GM19238 (cell line): ENCODE measurements around the gene TSPAN32.
A peak's percentile ranks its signal among the peaks of the same experiment; 100 is the strongest.

Experiments
- DNase-seq: peaks from one replicate; pipeline ENCODE4 v3.0.0; 2011; ENCODE audit warnings: low spot score; ENCODE audit not compliant: insufficient read length

TSPAN32 gene

DNA sequence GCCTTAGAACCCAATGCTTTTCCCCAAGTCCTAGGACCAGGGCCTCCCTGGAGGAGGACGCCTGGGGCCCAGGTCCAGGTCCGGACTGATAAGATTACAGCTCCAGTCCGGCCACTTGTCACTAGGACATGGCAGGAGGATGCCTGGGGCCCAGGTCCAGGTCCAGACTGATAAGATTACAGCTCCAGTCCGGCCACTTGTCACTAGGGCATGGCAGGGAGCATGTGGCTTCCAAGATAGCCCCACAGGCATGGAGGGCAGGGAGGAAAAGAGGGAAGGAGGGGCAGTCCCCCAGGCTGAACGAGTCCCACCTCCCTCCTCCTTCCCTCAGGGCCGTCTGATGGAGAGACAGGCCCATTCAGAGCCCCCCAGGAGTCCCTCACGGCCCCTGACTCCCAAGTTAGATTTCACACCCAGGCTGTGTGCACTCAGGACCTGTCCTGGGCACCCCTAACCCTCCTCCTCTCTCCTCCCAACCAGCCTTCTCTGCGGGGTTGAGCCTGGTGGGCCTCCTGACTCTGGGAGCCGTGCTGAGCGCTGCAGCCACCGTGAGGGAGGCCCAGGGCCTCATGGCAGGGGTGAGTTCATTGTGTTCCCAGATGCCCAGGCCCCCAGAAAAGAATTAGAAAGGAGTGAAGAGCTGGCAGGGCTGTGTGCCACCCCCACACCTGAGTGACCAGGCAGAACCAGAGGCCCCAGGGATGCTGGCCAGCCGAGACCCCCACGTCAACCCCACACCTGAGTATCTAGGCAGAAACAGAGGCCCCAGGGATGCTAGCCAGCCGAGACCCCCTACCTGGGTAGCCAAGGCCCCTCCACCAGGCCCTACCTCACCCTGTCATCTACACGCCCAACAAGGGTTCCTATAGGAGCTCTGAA, 2.1 kb downstream of the TSPAN32 start:
- no peak for DNase-seq

DNA sequence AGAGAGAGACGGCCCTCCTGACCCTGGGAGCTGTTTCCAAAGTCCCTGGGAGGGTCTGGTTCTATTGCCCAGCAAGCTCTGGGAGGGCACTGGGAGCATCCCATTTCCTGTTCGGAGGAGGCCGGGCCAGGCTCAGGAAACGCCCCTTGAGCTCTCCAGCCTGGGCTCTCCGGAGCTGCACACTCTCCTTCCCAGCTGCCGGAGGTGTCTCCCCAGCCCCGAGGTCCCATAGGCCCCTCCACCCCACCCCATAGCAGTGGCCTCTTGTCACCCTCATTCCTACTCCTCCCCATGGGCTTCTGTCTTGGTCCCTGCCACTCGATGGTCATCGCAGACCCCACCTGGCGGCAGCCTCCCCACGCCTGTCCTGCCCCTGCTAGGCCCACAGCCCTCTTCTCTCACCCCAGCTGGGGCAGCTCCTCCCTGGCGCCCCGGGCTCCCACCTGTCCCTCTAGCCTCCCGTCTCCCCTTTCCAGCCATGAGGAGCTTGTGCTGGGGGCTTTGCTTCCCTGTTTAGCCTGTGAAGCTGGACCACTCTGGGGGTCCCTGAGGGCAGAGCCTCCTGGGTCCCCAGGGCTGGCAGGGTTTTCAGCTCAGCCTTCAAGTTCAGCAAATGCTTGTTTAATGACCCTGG, 2.8 kb downstream of the TSPAN32 start:
- no peak for DNase-seq

DNA sequence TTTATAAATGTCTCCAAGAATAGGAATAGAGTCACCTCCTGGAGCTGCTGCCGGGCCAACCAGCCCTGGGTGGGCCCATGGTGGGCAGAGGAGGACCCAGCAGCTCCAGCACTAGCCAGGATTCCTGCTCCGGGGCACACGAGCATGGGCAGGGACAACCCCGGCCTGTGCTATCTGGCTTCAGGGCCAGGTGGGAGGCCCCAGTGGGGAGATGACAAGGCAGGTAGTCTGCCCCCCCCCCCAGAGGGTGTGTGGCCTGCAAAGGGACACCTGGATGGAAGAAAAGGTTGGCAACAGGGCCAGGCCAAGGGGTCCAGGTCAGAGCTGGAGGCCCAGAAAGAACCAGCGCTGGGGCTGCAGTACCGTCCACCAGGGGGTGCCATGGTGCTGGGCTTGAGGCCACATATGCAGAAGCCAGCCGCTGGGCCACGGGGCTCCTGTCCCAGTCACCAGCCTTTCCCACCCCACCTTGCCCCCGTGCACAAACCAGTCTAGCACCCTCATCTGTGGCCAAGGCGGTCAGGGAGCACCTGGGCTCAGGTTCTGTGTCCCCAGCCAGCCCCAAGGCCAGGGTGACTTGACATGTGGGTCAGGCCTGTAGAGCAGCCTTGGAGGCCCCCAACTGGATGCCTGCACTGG, 3.4 kb downstream of the TSPAN32 start:
- peak; percentile 77 for DNase-seq

DNA sequence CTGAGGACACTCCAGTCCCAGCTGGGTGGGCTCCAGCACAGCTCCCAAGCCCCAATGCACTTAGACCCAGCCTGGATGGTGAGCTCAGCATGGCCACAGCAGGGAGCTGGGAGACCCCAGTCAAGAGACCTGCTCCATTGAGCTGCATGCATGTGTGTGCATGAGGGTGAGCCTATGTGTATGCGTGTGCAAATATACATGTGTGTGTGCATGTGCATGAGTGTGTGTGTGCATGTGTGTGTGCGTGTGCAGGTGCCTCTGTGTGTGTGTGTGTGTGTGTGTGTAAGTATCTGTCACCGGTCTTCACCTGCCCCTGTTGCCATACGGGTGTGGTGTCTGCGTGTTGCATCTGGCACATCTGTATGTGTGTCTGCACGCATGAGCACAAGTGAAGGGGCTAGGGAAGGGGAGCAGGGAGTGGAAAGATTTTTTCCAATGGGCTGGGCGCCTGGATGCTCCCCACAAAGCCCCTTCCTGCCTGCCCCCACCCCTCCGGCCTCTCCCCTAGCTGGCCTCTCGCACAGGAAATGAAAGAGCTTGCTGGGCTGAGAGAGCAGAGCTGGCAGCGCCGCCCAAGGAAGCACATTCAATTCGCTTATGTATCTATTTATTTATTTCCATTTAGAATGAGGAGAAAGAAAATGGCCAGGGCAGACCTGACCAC, 4.1 kb downstream of the TSPAN32 start:
- no peak for DNase-seq

DNA sequence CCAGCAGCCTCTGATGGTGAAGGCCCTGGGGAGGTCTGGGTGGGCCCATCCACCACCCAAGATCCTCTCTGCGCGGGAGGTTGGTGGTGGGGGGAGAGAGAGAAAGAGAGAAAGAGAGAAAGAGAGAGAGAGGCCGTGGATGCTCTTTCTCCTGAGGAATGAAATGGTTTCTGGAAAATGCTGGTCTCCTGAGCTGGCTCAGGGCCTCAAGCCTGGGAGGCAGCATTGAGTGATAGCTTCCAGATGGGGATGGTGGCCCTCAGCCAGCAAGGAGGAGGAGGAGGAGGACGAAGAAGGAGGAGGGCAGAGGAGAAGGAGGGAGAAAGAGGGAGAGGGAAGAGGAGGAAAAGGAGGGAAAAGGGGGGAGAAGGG, 4.6 kb downstream of the TSPAN32 start:
- DNase-seq, result no peak

DNA sequence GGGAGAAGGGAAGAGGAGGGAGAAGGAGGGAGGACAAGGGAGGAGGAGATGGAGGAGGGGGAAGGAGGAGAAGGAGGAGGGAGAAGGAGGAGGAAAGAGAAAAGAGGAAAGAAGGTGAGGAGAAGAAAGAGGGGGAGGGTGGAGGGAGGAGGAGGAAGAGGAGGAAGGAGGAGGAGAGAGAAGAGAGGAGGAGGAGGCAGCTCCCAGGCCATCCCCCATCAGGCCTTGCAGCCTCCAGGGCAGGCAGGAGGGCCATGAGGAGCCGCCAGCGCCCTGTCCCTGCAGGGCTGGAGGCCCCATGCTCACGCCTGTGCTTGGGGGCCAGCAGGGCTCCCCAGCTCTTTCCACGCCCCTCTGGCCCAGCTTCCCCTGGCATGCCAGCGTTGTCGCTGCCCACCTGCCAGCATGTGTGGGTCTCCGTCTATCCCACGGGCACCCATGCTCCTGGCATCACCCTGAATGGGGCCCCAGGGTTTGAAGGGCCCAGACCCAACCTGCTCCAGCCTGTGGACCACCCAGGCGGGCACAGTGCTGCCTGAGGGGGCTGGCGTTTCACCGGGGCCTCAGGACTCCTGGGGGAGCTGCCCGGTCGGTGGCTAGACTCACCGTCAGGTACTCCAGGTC, 5.2 kb downstream of the TSPAN32 start:
- no peak for DNase-seq

DNA sequence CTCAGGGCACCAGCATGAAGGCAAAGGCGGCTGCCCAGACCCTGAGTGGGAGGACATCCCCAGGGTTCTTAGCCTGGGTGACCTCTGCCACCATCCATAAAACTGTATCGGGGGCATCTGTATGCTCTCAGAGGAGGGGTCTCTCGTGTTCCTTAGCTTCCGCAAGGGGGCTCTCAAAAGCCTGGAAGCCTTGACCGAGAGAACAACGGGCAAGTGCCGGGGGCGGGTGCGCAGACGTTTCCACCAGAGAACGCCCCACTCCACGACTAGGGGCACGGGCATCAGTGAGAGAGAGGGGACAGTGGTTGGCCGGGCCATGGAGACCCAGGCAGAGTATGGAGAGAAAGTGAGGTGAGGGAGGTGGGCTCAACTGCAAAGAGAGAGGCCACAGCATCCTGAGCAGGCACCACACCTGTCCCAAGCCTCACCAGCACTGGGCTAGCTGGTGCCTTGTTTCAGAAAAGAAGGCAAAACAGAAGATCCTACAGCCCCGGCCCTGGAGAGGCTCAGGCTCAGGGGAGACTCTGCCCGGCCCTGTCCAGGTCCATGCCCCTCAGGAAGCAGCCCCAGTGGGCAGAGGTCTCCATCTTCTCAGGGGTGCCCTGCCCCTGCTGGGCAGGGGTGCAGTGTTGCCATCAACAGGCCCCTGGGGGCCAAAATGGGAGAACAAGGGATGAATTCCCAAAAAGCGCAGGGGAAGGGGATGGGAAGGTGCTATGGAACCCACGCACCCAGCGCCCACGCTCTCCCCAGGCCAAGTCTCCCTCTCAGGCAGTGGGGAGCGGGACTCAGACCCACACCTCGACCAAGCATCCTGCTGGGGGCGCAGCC, 5.9 kb downstream of the TSPAN32 start:
- no peak for DNase-seq

DNA sequence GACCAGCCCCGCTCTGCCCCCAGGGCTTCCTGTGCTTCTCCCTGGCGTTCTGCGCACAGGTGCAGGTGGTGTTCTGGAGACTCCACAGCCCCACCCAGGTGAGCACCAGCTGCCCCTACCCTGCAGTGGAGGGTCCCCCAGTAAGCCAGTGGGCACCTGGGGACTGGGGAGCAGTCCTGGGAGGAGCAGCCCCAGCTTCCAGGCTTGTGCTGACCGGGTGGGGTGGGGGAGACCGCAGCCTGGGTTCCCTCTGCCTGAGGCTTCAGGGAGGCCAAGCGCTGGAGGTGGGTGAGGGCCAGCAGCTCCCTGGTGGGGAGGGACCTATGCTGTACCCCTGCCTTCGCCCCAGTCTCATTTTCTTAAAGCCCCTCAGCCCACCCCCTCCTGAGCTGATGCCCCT, 6.9 kb downstream of the TSPAN32 start:
- DNase-seq, result no peak

DNA sequence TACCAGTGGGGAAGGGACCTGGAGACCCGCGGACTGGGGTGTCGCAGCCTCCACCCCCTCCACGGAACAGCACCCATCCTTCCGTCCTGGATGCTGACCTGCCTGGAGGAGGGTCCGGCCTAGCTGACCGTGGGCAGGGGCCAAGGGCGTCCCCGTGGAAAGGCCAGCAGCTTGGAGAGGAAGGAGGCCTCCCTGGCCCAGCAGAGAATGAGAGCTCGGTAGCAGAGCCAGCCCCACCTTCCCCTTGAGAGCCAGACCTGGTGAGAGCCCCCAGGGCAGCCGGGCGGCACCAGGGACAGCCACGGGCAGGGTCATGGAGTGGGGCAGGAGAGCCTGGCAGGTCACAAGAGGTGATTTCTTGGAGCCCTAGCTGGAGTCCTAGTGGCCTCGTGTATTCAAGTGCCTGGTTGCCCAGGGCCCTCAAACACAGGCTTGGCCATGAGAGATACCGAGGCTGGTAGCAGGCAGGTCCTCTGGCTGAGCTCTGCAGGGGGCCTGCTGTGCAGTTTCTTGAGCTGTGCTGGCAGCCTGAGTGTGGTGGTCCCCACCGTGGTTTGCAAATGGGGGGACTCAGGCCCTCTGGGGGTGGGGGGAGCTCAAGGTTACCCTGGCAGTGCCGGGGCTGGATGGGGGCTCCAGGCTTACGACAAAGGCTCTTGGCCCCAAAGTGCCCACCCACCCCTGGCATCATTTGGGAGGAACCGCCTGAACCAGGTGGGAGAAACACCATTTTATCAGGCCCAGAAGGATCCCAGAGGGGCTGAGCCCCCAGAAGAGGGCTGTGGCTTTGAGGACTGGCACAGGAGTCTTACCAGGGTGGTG, 7.6 kb downstream of the TSPAN32 start:
- DNase-seq, result no peak

DNA sequence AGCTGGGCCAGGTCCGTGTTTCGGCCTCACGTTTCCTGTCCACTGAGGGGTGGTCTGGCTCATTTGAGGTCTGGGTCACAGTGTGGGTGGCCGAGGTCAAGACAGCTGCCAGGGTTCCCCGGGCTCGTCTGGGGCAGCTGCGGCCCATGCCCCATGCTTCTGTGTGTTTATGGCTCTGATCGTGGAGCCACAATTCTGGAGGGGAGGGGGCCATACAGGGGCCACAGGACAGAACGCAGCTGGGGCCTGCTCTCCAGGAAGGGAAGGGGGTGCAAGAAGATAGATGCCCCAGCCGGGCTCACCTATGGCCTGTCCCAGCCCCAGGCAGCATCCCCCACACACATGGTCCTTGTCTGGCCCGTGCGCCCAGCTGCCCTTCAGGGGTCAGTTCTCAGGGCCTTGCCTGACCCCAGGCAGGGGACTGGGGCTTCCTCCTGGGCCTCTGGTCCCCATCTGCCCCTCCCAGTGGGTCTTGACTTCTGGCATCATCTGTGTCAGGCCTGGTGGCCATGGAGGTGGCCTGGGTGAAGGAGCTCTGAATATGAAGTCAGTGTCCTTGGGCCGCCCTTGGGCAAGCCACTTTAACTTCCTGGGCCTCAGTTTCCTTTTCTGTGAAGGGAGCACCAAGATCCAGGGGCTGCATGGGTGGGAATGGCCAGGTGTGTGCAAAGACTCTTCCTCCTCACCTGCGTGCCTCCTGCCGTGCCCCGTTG, 8.4 kb downstream of the TSPAN32 start:
- DNase-seq, result no peak

DNA sequence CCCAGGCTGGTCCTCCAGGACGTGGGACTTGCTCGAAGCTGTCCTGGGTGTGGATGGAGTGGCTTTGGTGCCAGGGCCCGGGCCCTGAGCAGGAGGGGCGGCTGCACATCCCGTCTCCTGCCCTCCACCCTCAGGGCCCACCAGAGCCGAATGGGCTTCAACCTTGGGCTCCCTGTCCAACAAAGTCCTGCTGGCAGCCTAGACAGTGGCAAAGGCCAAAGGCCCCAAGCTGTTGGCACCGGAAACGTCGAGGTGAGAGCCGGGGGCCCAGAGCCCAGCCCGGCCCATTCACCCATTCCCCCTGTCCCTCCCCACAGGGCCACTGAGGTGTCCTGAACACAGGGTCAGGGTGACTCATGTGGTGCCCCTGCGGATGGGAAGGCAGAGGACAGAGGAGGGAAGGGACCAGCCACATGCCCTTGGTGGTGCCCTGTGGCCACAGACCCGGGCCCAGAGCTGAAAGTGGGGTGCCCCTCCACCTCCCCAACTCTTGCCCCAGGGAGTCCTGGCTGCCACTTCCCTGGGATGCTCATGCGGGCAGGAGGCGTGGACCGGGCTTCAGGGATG, 9.1 kb downstream of the TSPAN32 start:
- DNase-seq, result no peak

DNA sequence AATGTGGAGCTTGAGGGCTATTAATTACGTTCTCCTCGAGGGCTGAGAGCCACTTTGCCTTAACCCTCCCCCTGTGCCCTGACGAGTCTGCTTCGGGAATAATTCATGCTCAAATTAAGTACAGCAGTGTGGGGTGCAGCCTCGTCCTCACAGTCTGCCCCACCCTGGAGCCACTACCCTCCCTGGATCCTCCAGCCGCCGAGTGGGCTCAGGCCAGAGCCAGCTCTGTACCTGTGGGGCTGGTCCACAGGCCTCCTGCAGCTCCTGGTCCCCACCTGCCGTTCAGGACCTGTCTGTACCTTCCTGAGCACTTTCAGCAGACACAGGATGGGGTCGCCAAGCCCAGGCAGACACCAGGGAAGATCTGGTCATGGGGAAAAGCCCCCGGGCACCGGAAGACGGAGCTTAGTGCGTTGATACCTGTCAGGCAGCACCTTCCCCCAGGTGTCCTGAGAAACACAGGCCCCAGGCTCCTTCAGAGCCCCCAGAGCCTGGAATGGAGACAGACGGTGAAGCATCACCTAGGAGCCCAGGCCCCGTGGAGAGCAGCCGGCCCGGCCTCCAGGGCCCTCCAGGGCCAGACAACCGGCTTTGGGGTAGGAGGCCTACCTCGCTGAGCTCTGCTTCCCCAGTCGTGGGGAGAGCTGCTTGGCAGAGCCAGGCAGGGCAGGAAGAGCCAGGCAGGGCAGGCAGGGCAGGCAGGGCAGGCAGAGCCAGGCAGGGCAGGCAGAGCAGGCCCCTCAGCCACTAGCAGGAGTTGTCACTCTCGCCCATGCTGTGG, 9.7 kb downstream of the TSPAN32 start:
- no peak for DNase-seq

DNA sequence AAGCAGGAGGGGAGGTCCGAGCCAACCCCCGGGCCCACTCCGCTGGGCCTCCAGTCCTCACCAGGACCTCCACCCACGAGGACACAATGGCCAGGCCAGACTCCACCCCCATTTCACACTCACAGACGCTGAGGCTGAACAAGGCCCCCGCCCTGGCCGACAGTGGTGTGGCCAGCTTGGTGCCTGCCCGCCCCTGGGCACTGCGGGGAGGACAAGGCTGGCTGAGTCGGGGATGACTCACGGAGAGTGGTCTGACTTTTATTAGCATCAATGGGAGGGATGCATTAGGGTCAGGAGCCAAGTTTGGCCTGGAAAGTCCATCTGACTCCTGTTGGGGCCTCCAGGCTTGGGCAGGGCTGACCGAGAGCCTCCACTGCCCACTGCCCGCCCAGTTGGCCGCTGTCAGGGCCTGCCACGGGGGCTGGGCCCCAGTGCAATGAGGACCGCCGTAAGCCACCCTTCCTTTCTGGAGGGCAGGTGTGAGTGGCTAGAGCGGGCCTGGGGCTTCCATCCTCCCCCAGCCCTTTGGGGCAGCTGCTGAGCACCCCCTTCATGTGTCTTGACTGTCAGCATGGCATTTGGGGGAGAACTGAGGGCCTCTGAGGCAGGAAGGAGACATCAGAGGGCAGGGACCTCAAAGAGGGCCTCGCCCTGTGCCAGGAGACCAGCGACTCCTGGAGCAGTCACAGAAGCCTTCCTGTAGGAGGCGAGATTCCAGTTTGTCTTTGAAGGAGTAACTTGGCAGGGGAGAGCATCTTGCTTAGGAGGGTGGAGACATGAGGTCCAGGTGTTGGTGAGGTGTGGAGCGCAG, 10.6 kb downstream of the TSPAN32 start:
- no peak for DNase-seq

DNA sequence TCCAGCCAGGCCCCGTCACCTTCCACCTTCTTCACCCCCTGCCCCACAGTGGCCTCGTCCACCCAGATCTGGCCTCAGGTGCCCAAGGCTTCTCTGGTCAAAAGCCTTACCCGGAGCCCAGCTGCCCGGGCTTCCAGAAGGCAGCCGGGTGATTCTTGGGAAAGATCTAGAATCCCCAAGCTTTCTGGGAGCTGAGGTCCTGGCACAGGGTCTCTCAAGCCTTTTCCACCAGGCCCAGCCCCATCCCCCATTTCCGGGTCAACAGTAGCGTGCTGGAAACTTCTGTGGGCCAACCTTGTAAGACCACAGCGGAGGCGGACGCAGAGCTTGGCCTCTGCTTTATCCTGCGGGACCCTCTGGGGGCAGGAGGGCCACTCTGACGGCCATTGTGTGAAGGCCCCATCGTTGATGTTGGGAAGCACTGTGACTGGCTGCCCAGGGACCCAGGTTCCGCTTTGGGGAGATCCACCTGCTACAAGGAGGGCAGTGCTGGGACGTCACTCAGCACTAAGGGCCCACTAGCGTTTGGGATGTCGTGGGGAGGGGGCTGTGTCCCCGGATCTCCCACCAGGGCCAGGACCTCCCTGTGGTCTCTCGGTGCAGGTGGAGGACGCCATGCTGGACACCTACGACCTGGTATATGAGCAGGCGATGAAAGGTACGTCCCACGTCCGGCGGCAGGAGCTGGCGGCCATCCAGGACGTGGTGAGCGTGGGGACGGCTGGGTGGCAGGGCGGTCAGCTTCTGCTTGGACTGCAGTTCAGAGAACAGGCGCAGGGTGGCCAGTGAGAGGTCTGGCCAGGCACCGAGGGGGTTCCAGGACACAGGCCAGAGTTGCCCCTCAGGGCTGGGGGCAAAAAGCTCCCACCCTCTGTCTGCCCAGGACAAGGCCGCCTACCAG, 11.5 kb downstream of the TSPAN32 start:
- no peak for DNase-seq

DNA sequence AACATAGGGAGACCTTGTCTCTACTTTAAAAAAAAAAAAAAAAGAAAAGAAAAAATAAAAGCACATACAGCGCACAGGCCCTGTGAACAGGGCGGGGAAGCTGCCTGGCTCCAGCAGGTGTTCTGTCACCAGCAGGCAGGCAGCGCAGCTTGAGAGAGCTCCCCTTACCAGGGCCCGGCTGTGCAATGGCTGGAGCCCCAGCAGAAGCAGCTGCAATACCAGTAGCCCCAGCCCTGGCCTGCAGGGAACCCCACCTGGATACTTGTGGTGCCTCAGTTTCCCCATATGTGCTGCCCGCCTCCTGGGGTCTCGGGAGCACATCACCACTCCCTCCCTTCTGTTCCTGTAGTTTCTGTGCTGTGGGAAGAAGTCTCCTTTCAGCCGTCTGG, 12.3 kb downstream of the TSPAN32 start:
- DNase-seq, result no peak
